ENCODE measurements around the gene PTPRG.

PTPRG gene

GRCh38 chr3:62255758-62256157 is 694.4 kb downstream of the PTPRG start:
- H3K36me3 ChIP-seq (replicated peaks), result no peaks in the 10 kb centered on the region
- no peak for TF ChIP-seq CTCF (IDR thresholded peaks at IDR 0.05; ENCODE audit: low read depth, low read length, missing control alignments)
- H3K4me3 ChIP-seq (ENCODE audit: low read depth, low read length), result no peak overlapping the region
- H3K27ac ChIP-seq, result no peak overlapping the region
- H3K27me3 ChIP-seq (replicated peaks), result no peaks in the 10 kb centered on the region
- DNase-seq, result no peak
- in situ Hi-C loops (cut with HindIII; ENCODE audit: low pct_ligation_motif_present, low sequenced_read_pairs), result no loop called here

- in situ Hi-C loops (cut with HindIII; ENCODE audit: low pct_ligation_motif_present, low sequenced_read_pairs), result no loop called here
- Histone ChIP-seq H3K27ac (no peak overlapping the region), H3K27me3 (replicated peaks) (no peaks in the 10 kb centered on the region), H3K36me3 (replicated peaks) (peaks cover 2% of the 10 kb centered on the region), H3K4me3 (ENCODE audit: low read depth, low read length) (no peak overlapping the region)
- no peak for TF ChIP-seq CTCF (IDR thresholded peaks at IDR 0.05; ENCODE audit: low read depth, low read length, missing control alignments)
- no peak for DNase-seq
These were observed 698.6 kb downstream of the PTPRG start for GRCh38 chr3:62259924-62260323.

- TF ChIP-seq CTCF (IDR thresholded peaks at IDR 0.05; ENCODE audit: low read depth, low read length, missing control alignments), result no peak
- Histone ChIP-seq H3K36me3 (replicated peaks) (peaks cover 2% of the 10 kb centered on the region), H3K27ac (no peak overlapping the region), H3K27me3 (replicated peaks) (no peaks in the 10 kb centered on the region), H3K4me3 (ENCODE audit: low read depth, low read length) (no peak overlapping the region)
- in situ Hi-C loops (cut with HindIII; ENCODE audit: low pct_ligation_motif_present, low sequenced_read_pairs), result no loop called here
- no peak for DNase-seq
These were observed 699.3 kb downstream of the PTPRG start for GRCh38 chr3:62260655-62261054.

GRCh38 chr3:62261121-62261520 is 699.8 kb downstream of the PTPRG start:
- Histone ChIP-seq H3K36me3 (replicated peaks) (peaks cover 2% of the 10 kb centered on the region), H3K27ac (no peak overlapping the region), H3K27me3 (replicated peaks) (no peaks in the 10 kb centered on the region), H3K4me3 (ENCODE audit: low read depth, low read length) (no peak overlapping the region)
- in situ Hi-C loops (cut with HindIII; ENCODE audit: low pct_ligation_motif_present, low sequenced_read_pairs), result no loop called here
- TF ChIP-seq CTCF (IDR thresholded peaks at IDR 0.05; ENCODE audit: low read depth, low read length, missing control alignments), result no peak
- no peak for DNase-seq

- TF ChIP-seq CTCF (IDR thresholded peaks at IDR 0.05; ENCODE audit: low read depth, low read length, missing control alignments), result no peak
- H3K36me3 ChIP-seq (replicated peaks), result peaks cover 2% of the 10 kb centered on the region
- DNase-seq, result no peak
- in situ Hi-C loops (cut with HindIII; ENCODE audit: low pct_ligation_motif_present, low sequenced_read_pairs), result no loop called here
- no peak overlapping the region for H3K4me3 ChIP-seq (ENCODE audit: low read depth, low read length)
- no peak overlapping the region for H3K27ac ChIP-seq
- H3K27me3 ChIP-seq (replicated peaks), result no peaks in the 10 kb centered on the region
These were observed 700.4 kb downstream of the PTPRG start for GRCh38 chr3:62261736-62262135.

GRCh38 chr3:62265528-62265927 is 704.2 kb downstream of the PTPRG start:
- DNase-seq, result no peak
- TF ChIP-seq CTCF (IDR thresholded peaks at IDR 0.05; ENCODE audit: low read depth, low read length, missing control alignments), result no peak
- Histone ChIP-seq H3K27ac (no peak overlapping the region), H3K27me3 (replicated peaks) (no peaks in the 10 kb centered on the region), H3K4me3 (ENCODE audit: low read depth, low read length) (no peak overlapping the region), H3K36me3 (replicated peaks) (peaks cover 2% of the 10 kb centered on the region)
- in situ Hi-C loops (cut with HindIII; ENCODE audit: low pct_ligation_motif_present, low sequenced_read_pairs), result no loop called here

All from brain microvascular endothelial cell (primary cell).